Ascending aorta (tissue), 2 donors: ENCODE results near the gene DNAI1. TPM values are rescaled to one million over a fixed set of nuclear protein-coding genes. Genes with fewer than 3 reads are reported as not detected.

Source experiments
- DNase-seq, 2 donors: peaks; one replicate each; pipeline ENCODE4 v3.0.0-alpha.2; 2019; ENCODE audit warnings: low spot score in 2 of 2
- H3K27ac ChIP-seq, 2 donors: fragments of 200-600 bp; sonication (generic); one replicate each; pipeline ENCODE4 v1.5.1; 2016 to 2017; ENCODE audit warnings: mild to moderate bottlenecking in 1 of 2
- H3K27me3 ChIP-seq: fragments of 200-600 bp; sonication (generic); one replicate; pipeline ENCODE4 v1.5.1; 2017
- H3K36me3 ChIP-seq, 2 donors: fragments of 200-600 bp; sonication (generic); one replicate each; pipeline ENCODE4 v1.5.1; 2016
- H3K4me1 ChIP-seq, 2 donors: fragments of 200-600 bp; sonication (generic); one replicate each; pipeline ENCODE4 v1.5.1; 2016 to 2017; ENCODE audit warnings: mild to moderate bottlenecking in 1 of 2
- H3K4me3 ChIP-seq, 2 donors: fragments of 200-600 bp; sonication (generic); one replicate each; pipeline ENCODE4 v1.5.1; 2016 to 2017; ENCODE audit warnings: mild to moderate bottlenecking in 1 of 2
- H3K9me3 ChIP-seq, 2 donors: fragments of 200-600 bp; sonication (generic); one replicate each; pipeline ENCODE4 v1.5.1; 2016
- intact Hi-C: fragments of 100-400 bp; cut with DNase I; formaldehyde crosslinking; loops from one replicate; pipeline ENCODE4 v1.15.1; 2023
- total RNA-seq: library from RNA; depleted of rRNA; stranded (reverse); fragments of >200 nt; gene quantifications from one replicate; pipeline ENCODE4 v1.1.0, GENCODE V29; 2016
- TF ChIP-seq, protein P1 (sequence below), 3 experiments: fragments of 200-600 bp in 2 of 3; fragments of 450-650 bp in 1 of 3; sonication (generic) in 2 of 3; IDR thresholded peaks; one replicate each; pipeline ENCODE4 v1.5.1; 2016 to 2019; ENCODE audit warnings: antibody characterized with exemption in 3 of 3, mild to moderate bottlenecking in 1 of 3, moderate library complexity in 1 of 3

The DNAI1 gene
- total RNA-seq, 1 donor from 2014 or later: not detected

GRCh38 chr9:34419716-34420504 lies 38.7 kb upstream of the DNAI1 start:
- DNase-seq: no peak
- Histone ChIP-seq H3K27me3 (no peaks in the 10 kb centered on the region), H3K27ac (no peak overlapping the region), H3K4me1 (no peaks in the 10 kb centered on the region), H3K9me3 (no peaks in the 10 kb centered on the region), H3K36me3 (peaks cover 0 to 7% of the 10 kb centered on the region in 2 donors), H3K4me3 (no peak overlapping the region)
- intact Hi-C loops: no loop called here
- TF ChIP-seq, protein P1, sequence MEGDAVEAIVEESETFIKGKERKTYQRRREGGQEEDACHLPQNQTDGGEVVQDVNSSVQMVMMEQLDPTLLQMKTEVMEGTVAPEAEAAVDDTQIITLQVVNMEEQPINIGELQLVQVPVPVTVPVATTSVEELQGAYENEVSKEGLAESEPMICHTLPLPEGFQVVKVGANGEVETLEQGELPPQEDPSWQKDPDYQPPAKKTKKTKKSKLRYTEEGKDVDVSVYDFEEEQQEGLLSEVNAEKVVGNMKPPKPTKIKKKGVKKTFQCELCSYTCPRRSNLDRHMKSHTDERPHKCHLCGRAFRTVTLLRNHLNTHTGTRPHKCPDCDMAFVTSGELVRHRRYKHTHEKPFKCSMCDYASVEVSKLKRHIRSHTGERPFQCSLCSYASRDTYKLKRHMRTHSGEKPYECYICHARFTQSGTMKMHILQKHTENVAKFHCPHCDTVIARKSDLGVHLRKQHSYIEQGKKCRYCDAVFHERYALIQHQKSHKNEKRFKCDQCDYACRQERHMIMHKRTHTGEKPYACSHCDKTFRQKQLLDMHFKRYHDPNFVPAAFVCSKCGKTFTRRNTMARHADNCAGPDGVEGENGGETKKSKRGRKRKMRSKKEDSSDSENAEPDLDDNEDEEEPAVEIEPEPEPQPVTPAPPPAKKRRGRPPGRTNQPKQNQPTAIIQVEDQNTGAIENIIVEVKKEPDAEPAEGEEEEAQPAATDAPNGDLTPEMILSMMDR (IDR thresholded peaks at IDR 0.05): no peak

GRCh38 chr9:34426347-34427074 lies 32.1 kb upstream of the DNAI1 start:
- Histone ChIP-seq H3K36me3 (no peaks in the 10 kb centered on the region), H3K4me1 (peaks cover 6 to 25% of the 10 kb centered on the region in 2 donors), H3K9me3 (no peaks in the 10 kb centered on the region), H3K27ac (no peak overlapping the region), H3K4me3 (no peak overlapping the region), H3K27me3 (no peaks in the 10 kb centered on the region)
- intact Hi-C loops: no loop called here
- TF ChIP-seq, protein P1 (IDR thresholded peaks at IDR 0.05): no peak
- DNase-seq: no peak

GRCh38 chr9:34428325-34428958 lies 30.2 kb upstream of the DNAI1 start:
- TF ChIP-seq, protein P1 (IDR thresholded peaks at IDR 0.05): no peak
- Histone ChIP-seq H3K36me3 (no peaks in the 10 kb centered on the region), H3K27me3 (no peaks in the 10 kb centered on the region), H3K27ac (no peak overlapping the region), H3K4me1 (peaks cover 6 to 25% of the 10 kb centered on the region in 2 donors), H3K4me3 (no peak overlapping the region), H3K9me3 (no peaks in the 10 kb centered on the region)
- intact Hi-C loops: no loop called here
- no peak for DNase-seq

- Histone ChIP-seq H3K27me3 (no peaks in the 10 kb centered on the region), H3K36me3 (no peaks in the 10 kb centered on the region)
- peak in 1 of 2 donors; percentile 11 for DNase-seq
These were observed 27.7 kb upstream of the DNAI1 start for GRCh38 chr9:34430843-34431437.

DNA sequence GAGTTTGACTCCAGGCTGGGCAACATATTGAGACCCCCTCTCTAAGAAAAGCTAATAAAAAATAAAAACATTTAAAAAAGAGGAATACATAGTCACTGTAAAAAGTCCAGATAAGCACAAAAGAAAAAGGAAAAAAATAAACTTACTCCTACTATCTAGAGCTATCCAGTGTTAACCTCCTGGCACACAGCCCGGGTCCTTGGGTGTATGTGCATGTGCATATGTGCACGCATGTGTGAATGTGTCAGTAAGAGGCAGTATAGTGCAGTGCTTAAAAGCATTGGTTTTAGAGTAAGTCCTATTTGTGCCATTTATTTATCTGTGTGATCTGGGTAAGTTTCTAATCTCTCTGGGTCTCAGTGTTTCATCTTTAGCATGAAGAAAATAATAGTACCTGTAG lies 26.9 kb upstream of the DNAI1 start:
- no peak overlapping the region for H3K27ac ChIP-seq
- H3K27me3 ChIP-seq: no peaks in the 10 kb centered on the region
- no peaks in the 10 kb centered on the region for H3K36me3 ChIP-seq
- intact Hi-C loops: no loop called here
- DNase-seq: no peak
- H3K4me3 ChIP-seq: no peak overlapping the region
- peaks cover 6 to 25% of the 10 kb centered on the region in 2 donors for H3K4me1 ChIP-seq
- H3K9me3 ChIP-seq: no peaks in the 10 kb centered on the region
- TF ChIP-seq, protein P1 (IDR thresholded peaks at IDR 0.05): no peak

More at GRCh38 chr9:34430843-34431437, 27.7 kb upstream of the DNAI1 start:
- no peaks in the 10 kb centered on the region for H3K9me3 ChIP-seq
- no peak overlapping the region for H3K4me3 ChIP-seq
- TF ChIP-seq, protein P1 (IDR thresholded peaks at IDR 0.05): no peak
- H3K27ac ChIP-seq: no peak overlapping the region
- intact Hi-C loops: no loop called here
- peaks cover 6 to 25% of the 10 kb centered on the region in 2 donors for H3K4me1 ChIP-seq
